GM21825 (cell line): ENCODE measurements around the gene RBMS1.

ENCODE experiments used
- ATAC-seq: cut with Tn5 transposase; IDR thresholded peaks from one replicate; pipeline ENCODE4 v1.9.1; 2021; ENCODE audit warnings: mild to moderate bottlenecking, moderate library complexity; ENCODE audit not compliant: unreplicated experiment

Gene RBMS1

GRCh38 chr2:160232905-160233475, 260.6 kb downstream of the RBMS1 start:
- no peak for ATAC-seq

DNA sequence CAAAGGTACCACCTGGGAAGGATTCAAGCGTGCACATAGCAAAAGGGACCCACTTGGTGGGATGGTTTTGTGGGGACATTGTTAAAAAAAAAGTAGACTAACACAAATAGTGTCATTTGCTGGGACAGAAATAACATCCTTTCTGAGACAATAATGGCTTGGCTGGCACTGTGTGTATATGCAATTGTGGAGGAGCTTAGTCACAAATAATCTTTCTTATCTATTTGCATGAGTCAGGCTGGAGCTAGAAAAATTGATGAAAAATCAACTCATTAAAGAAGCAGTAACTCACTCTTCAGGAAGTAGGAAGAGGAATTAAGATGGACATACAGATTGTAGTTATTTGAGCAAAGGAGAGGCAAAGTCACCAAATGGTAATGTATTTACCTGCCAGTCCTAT, 264.0 kb downstream of the RBMS1 start:
- no peak for ATAC-seq

DNA sequence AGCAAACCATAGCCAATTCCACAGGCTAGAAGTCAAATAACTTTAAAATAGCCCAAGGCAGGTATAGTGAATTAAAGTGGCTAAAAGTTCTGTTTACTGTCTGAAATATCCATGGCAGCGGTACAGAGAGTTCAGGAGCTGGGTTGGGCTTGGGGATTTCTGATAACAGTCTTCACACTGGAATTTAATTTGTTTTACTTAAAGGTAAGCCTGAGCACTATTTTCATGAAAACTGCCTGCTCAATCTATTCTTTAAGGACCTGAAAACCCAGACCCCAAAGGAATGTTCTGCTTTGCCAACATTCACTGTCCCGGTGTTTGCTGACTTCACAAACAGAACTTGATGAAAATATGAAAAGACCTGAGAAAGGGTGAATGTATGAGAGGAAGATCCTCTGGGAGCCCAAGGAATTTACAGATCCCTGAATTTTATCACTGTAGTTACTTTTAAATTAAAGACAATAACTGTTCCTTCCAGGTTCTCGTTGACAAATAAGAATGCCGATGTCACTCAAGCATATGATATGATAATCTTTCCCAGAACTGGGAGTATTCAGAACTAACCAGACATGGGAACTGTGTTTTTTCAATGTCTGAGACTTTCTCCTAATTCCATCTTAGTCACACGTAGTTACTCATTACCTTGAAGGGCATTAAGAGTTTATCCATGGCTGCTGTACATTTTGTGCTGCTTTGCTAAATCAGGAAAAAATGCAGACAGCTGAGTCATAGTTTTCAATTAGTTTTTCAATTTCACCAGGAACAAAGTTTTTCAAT, 265.3 kb downstream of the RBMS1 start:
- ATAC-seq: no peak

GRCh38 chr2:160227293-160227915, 266.2 kb downstream of the RBMS1 start:
- ATAC-seq: no peak

DNA sequence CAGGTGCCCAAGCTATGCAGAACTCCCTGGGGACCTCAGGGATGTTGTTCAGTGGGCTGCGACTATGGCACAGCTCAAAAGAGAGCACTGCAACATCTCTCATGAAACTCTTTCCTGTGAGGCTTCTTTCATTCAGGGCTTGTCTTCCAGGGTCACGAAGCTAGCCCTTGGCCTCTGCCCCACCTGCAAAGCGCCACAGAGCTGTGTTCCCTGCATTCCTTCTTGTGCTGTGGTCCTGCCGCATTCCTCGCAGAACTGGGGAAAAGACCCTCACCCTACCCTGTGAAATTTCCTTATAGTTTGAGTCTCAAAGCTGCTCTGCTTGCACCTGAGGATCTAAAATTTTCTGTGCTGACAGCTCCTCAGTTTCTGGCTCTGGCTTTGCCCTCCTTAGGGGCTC, 267.2 kb downstream of the RBMS1 start:
- ATAC-seq: no peak

DNA sequence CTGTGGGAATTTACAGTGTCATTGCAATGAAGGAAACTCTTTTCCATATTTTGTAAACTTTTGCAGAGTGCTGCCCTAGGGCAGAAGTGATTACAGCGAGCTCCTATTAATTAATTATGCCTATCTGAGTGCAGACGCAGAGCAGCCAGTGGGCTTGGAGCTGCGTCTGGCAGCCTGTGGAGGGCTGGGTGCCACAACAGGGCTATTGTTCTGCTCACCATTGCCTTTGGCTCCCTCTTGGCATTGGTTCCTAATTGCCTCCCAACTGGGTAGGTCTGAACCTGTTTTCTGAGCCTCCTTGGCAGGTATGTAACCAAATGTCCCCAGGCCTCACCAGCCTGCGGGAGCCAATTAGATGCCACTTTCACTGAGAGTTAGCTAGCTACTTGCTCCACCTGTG, 267.9 kb downstream of the RBMS1 start:
- no peak for ATAC-seq

GRCh38 chr2:160224507-160224906, 269.1 kb downstream of the RBMS1 start:
- peak; percentile 5 for ATAC-seq

GRCh38 chr2:160224060-160224459, 269.5 kb downstream of the RBMS1 start:
- ATAC-seq: peak; percentile 94

- ATAC-seq: no peak
Observed at GRCh38 chr2:160223560-160223959, 270.0 kb downstream of the RBMS1 start.

GRCh38 chr2:160222546-160223283, 270.9 kb downstream of the RBMS1 start:
- ATAC-seq: no peak
